B cell (primary cell): Measurements from ENCODE around the gene ZBTB2. TPM values are rescaled to one million over a fixed set of nuclear protein-coding genes. Genes with fewer than 3 reads are reported as not detected.

Source experiments
- ATAC-seq: fragments of 200-7000 bp; cut with Tn5 transposase; one replicate; pipeline ENCODE4 v1.10.0; 2021; ENCODE audit warnings: low read depth, mild to moderate bottlenecking, moderate number of reproducible peaks, moderate library complexity
- CTCF ChIA-PET: fragments of 350-600 bp; sonication (Branson Sonifier 250); formaldehyde crosslinking; loops from one replicate; lab custom pipeline; 2021; ENCODE audit warnings: antibody characterized with exemption, inconsistent platforms; lab: Charles Lee
- POLR2A ChIA-PET: fragments of 350-600 bp; sonication (Branson Sonifier 250); formaldehyde crosslinking; loops from one replicate; lab custom pipeline; 2021; ENCODE audit warnings: antibody characterized with exemption; lab: Charles Lee
- DNase-seq: peaks from one replicate; pipeline ENCODE4 v3.0.0; 2013
- H2AFZ ChIP-seq: 2 replicates; pipeline ENCODE4 v1.6.1; 2012; ENCODE audit warnings: mild to moderate bottlenecking, low read depth, low read length; ENCODE audit not compliant: insufficient read depth, poor library complexity, severe bottlenecking
- H3K27ac ChIP-seq, 2 donors: 1 replicate in 1 of 2; 2 replicates in 1 of 2; pipeline ENCODE4 v1.5.1; 2012 to 2013; ENCODE audit warnings: low read length in 2 of 2, mild to moderate bottlenecking in 2 of 2, moderate library complexity in 1 of 2
- H3K27me3 ChIP-seq, 4 experiments: fragments of 200-600 bp in 1 of 4; sonication (generic) in 1 of 4; replicated peaks in 1 of 4; 1 replicate in 2 of 4; 2 replicates in 2 of 4; pipeline versions ENCODE4 v1.6.1 to v1.7.0; 2013 to 2016; ENCODE audit warnings: low read length in 3 of 4, mild to moderate bottlenecking in 2 of 4, mixed read lengths in 1 of 4, moderate library complexity in 1 of 4; ENCODE audit not compliant: insufficient read depth in 4 of 4, control insufficient read depth in 3 of 4; ENCODE audit errors: control extremely low read depth in 1 of 4
- H3K36me3 ChIP-seq, 2 experiments: replicated peaks in 1 of 2; 1 replicate in 1 of 2; 2 replicates in 1 of 2; pipeline versions ENCODE4 v1.6.1 to v1.7.1; 2013; ENCODE audit warnings: low read length in 1 of 2; ENCODE audit not compliant: insufficient read depth in 2 of 2, control insufficient read depth in 1 of 2; ENCODE audit errors: control extremely low read depth in 1 of 2, extremely low read depth in 1 of 2
- H3K4me1 ChIP-seq, 2 donors: fragments of 200-600 bp in 1 of 2; sonication (generic) in 1 of 2; 1 replicate in 1 of 2; 2 replicates in 1 of 2; pipeline versions ENCODE4 v1.5.1 to v1.6.1; 2013 to 2017; ENCODE audit warnings: low read length in 2 of 2; ENCODE audit not compliant: control insufficient read depth in 2 of 2, insufficient read depth in 2 of 2
- H3K4me2 ChIP-seq: replicated peaks from 2 replicates; pipeline ENCODE3; 2012; ENCODE audit warnings: mild to moderate bottlenecking, low read depth, low read length; ENCODE audit not compliant: poor library complexity, severe bottlenecking
- H3K4me3 ChIP-seq, 5 experiments: fragments of 200-600 bp in 1 of 5; sonication (generic) in 1 of 5; 1 replicate in 3 of 5; 2 replicates in 2 of 5; pipeline versions ENCODE4 v1.5.1 to v1.7.0; 2011 to 2016; ENCODE audit warnings: low read length in 4 of 5, mild to moderate bottlenecking in 4 of 5, low read depth in 2 of 5, control low read depth in 1 of 5, moderate library complexity in 1 of 5; ENCODE audit not compliant: insufficient read depth in 1 of 5; ENCODE audit errors: control extremely low read depth in 1 of 5, extremely low read depth in 1 of 5
- H3K79me2 ChIP-seq: fragments of 200-600 bp; sonication (generic); one replicate; pipeline ENCODE4 v1.6.0; 2016; ENCODE audit warnings: low read length; ENCODE audit not compliant: control insufficient read depth, insufficient read depth
- H3K9ac ChIP-seq: fragments of 200-600 bp; sonication (generic); 2 replicates; pipeline ENCODE4 v1.6.1; 2017; ENCODE audit warnings: mild to moderate bottlenecking, low read length, moderate library complexity
- H3K9me3 ChIP-seq, 3 donors: one replicate each; pipeline versions ENCODE4 v1.6.1 to v1.7.1; 2013; ENCODE audit warnings: low read length in 2 of 3; ENCODE audit not compliant: control insufficient read depth in 2 of 3, insufficient read depth in 1 of 3; ENCODE audit errors: control extremely low read depth in 1 of 3
- H4K20me1 ChIP-seq: 2 replicates; pipeline ENCODE4 v1.6.0; 2012; ENCODE audit warnings: mild to moderate bottlenecking, low read length; ENCODE audit not compliant: insufficient read depth, control insufficient read depth, poor library complexity, severe bottlenecking
- H3K27ac Mint-ChIP-seq: one replicate; pipeline ENCODE4 v1.8.0; 2021; ENCODE audit warnings: mixed read lengths
- H3K27me3 Mint-ChIP-seq: one replicate; pipeline ENCODE4 v1.8.0; 2021; ENCODE audit warnings: mixed read lengths
- H3K4me1 Mint-ChIP-seq: one replicate; pipeline ENCODE4 v1.8.0; 2021; ENCODE audit warnings: mixed read lengths
- H3K4me3 Mint-ChIP-seq: one replicate; pipeline ENCODE4 v1.8.0; 2021; ENCODE audit warnings: mixed read lengths
- H3K9me3 Mint-ChIP-seq: one replicate; pipeline ENCODE4 v1.8.0; 2022; ENCODE audit warnings: mixed read lengths; ENCODE audit not compliant: insufficient read depth
- EZH2 ChIP-seq: IDR thresholded peaks from 2 replicates; pipeline ENCODE4 v1.6.1; 2012; ENCODE audit warnings: borderline replicate concordance, low read depth, mild to moderate bottlenecking, moderate library complexity, low read length; ENCODE audit not compliant: insufficient read depth, poor library complexity, severe bottlenecking
- WGBS: methylation state at CpG from one replicate; pipeline ENCODE4 v1.1.5; 2013; ENCODE audit warnings: missing lambda C conversion rate; ENCODE audit not compliant: insufficient coverage; 5-methylcytosine and 5-hydroxymethylcytosine counted together
- intact Hi-C: fragments of 100-400 bp; cut with micrococcal nuclease; formaldehyde crosslinking; loops from one replicate; pipeline ENCODE4 v1.10.0; 2022
- polyA plus RNA-seq: library from polyadenylated mRNA; depleted of rRNA; stranded (reverse); fragments of >200 nt; gene quantifications from 2 replicates; pipeline ENCODE4 v1.2.3, GENCODE V29; 2012
- total RNA-seq, 2 donors: library from RNA; stranded (reverse); fragments of 120-200 nt in 1 of 2; gene quantifications; 1 replicate in 1 of 2; 2 replicates in 1 of 2; pipeline versions ENCODE4 v1.2.3 to v1.2.4, GENCODE V29; 2013 to 2022
- TF ChIP-seq, protein P1 (sequence below): fragments of 200-600 bp; IDR thresholded peaks from one replicate; pipeline ENCODE4 v1.8.0; 2022; ENCODE audit warnings: antibody characterized with exemption, mild to moderate bottlenecking

Gene ZBTB2
- total and polyA plus RNA-seq, 2 donors (not counting 1 experiment from before 2014, with no cell fraction given): 15.9 to 17.6 TPM

- Mint-ChIP-seq H3K4me3 (no peak overlapping the region), H3K9me3 (no peaks in the 10 kb centered on the region), H3K27me3 (peaks cover 47% of the 10 kb centered on the region), H3K4me1 (peaks cover 14% of the 10 kb centered on the region), H3K27ac (no peak overlapping the region)
- 89% methylated on average over 3 of the region's 6 CpGs for WGBS
- Histone ChIP-seq H3K9ac (no peak overlapping the region), H3K27me3 (peaks cover 0 to 8% (median 1%) of the 10 kb centered on the region in 4 experiments), H3K27ac (no peak overlapping the region), H4K20me1 (no peaks in the 10 kb centered on the region), H3K4me2 (no peak overlapping the region), H3K4me3 (no peak overlapping the region), H3K9me3 (peaks cover 0 to 5% (median 0%) of the 10 kb centered on the region in 3 donors), H3K4me1 (peaks cover 9 to 10% of the 10 kb centered on the region in 2 donors), H3K36me3 (no peaks in the 10 kb centered on the region), H3K79me2 (no peaks in the 10 kb centered on the region), H2AFZ (no peak overlapping the region)
- no peak for ATAC-seq
- DNase-seq: no peak
- TF ChIP-seq, protein P1, sequence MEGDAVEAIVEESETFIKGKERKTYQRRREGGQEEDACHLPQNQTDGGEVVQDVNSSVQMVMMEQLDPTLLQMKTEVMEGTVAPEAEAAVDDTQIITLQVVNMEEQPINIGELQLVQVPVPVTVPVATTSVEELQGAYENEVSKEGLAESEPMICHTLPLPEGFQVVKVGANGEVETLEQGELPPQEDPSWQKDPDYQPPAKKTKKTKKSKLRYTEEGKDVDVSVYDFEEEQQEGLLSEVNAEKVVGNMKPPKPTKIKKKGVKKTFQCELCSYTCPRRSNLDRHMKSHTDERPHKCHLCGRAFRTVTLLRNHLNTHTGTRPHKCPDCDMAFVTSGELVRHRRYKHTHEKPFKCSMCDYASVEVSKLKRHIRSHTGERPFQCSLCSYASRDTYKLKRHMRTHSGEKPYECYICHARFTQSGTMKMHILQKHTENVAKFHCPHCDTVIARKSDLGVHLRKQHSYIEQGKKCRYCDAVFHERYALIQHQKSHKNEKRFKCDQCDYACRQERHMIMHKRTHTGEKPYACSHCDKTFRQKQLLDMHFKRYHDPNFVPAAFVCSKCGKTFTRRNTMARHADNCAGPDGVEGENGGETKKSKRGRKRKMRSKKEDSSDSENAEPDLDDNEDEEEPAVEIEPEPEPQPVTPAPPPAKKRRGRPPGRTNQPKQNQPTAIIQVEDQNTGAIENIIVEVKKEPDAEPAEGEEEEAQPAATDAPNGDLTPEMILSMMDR: no peak
- no peak for TF ChIP-seq EZH2
- ChIA-PET POLR2A (no interaction called here), CTCF (interaction anchor here (0.7 to 11.3 kb wide), 2 partner anchors 59 to 438 kb away, joined by 5 to 297 read pairs; no protein-coding TSS in a partner anchor)
- intact Hi-C loops: no loop called here
These were observed 61.1 kb downstream of the ZBTB2 start for GRCh38 chr6:151330130-151330696.

GRCh38 chr6:151327101-151327500 lies 64.3 kb downstream of the ZBTB2 start:
- H3K27ac ChIP-seq: no peak overlapping the region
- H3K79me2 ChIP-seq: no peaks in the 10 kb centered on the region
- Mint-ChIP-seq H3K4me3 (no peak overlapping the region), H3K27me3 (peaks cover 57% of the 10 kb centered on the region), H3K9me3 (no peaks in the 10 kb centered on the region), H3K27ac (no peak overlapping the region), H3K4me1 (peaks cover 26% of the 10 kb centered on the region)
- H2AFZ ChIP-seq: no peak overlapping the region
- peaks cover 0 to 6% (median 0%) of the 10 kb centered on the region in 3 donors for H3K9me3 ChIP-seq
- CTCF ChIA-PET: interaction anchor here (0.6 to 11.3 kb wide), 7 partner anchors 8 to 435 kb away, joined by 3 to 297 read pairs (median 5); no protein-coding TSS in a partner anchor
- no CpG with 5 or more reads among the region's 4 CpGs for WGBS
- intact Hi-C loops: loop anchor here (10.0 kb wide), 1 partner anchor 1252 kb away; no protein-coding TSS in a partner anchor
- no peaks in the 10 kb centered on the region for H3K36me3 ChIP-seq
- peaks cover 19 to 20% of the 10 kb centered on the region in 2 donors for H3K4me1 ChIP-seq
- peaks cover 0 to 18% (median 1%) of the 10 kb centered on the region in 4 experiments for H3K27me3 ChIP-seq
- ATAC-seq (no peak), DNase-seq (no peak)
- H3K4me3 ChIP-seq: no peak overlapping the region
- TF ChIP-seq EZH2: no peak
- TF ChIP-seq, protein P1: no peak
- POLR2A ChIA-PET: no interaction called here
- H4K20me1 ChIP-seq: no peaks in the 10 kb centered on the region
- no peak overlapping the region for H3K9ac ChIP-seq
- no peak overlapping the region for H3K4me2 ChIP-seq
